Sigmoid colon (tissue), 7 donors: Measurements from ENCODE around the gene NOBOX. TPM values are rescaled to one million over a fixed set of nuclear protein-coding genes. Genes with fewer than 3 reads are reported as not detected.

Experiments
- polyA plus RNA-seq, 3 donors: library from polyadenylated mRNA; stranded (reverse); fragments of 200-250 nt; gene quantifications; one replicate each; pipeline ENCODE4 v1.2.3, GENCODE V29; 2013
- small RNA-seq, 3 donors: library from RNA; depleted of rRNA; stranded (forward); fragments of <200 nt; gene quantifications; one replicate each; pipeline ENCODE3, GENCODE V24; 2016
- total RNA-seq, 4 donors: library from RNA; depleted of rRNA; stranded (reverse); fragments of >200 nt; gene quantifications; one replicate each; pipeline ENCODE4 v1.1.0, GENCODE V29; 2016
- donor health status: healthy with polysubstance abuse.
- donor health status: Bipolar disorder and iron deficiency.
- donor health status: healthy.

The NOBOX gene
- total and polyA plus RNA-seq, 7 donors: not detected

Small RNA genes within 50 kb of the gene (small RNA-seq; reads per million reads assigned to genes)
- 0 reads per million in 3 donors for gene RNU6ATAC40P

Other genes with a start within 250 kb of the NOBOX start
- 1 to 10 TPM in 3 of 4 donors, under 1 TPM in 1; 0.49 to 1.8 (median 1.6) TPM for gene CTAGE4, start 220.2 kb downstream of the NOBOX start, total RNA-seq
- 1 to 10 TPM in 2 of 3 donors, under 1 TPM in 1; 0.90 to 3.0 (median 3.0) TPM for gene CTAGE4, start 220.2 kb downstream of the NOBOX start, polyA plus RNA-seq
- gene ARHGEF35, start 207.9 kb downstream of the NOBOX start, total RNA-seq: 1 to 10 TPM in 3 of 4 donors, under 1 TPM in 1; 0.54 to 2.9 (median 2.2) TPM
- gene ARHGEF35, start 207.9 kb downstream of the NOBOX start, polyA plus RNA-seq: 10 to 100 TPM; 34.7 to 60.6 (median 36.0) TPM
- gene OR2A42, start 164.1 kb downstream of the NOBOX start, total RNA-seq: under 1 TPM in 2 of 4 donors, not detected in 2; 0.16 to 0.28 TPM
- under 1 TPM in 1 of 3 donors, not detected in 2; 0.06 TPM for gene OR2A42, start 164.1 kb downstream of the NOBOX start, polyA plus RNA-seq
- 1 to 10 TPM in 2 of 4 donors, under 1 TPM in 2; 0.33 to 2.9 (median 1.1) TPM for gene OR2A7, start 138.9 kb downstream of the NOBOX start, total RNA-seq
- 1 to 10 TPM in 2 of 3 donors, under 1 TPM in 1; 0.60 to 8.6 (median 3.5) TPM for gene OR2A7, start 138.9 kb downstream of the NOBOX start, polyA plus RNA-seq
- 1 to 10 TPM in 1 of 4 donors, under 1 TPM in 1, not detected in 2; 0.49 to 1.7 TPM for gene CTAGE8, start 134.4 kb downstream of the NOBOX start, total RNA-seq
- 1 to 10 TPM in 2 of 3 donors, not detected in 1; 1.2 to 5.0 TPM for gene CTAGE8, start 134.4 kb downstream of the NOBOX start, polyA plus RNA-seq
- under 1 TPM in 3 of 4 donors, not detected in 1; 0.14 to 0.36 (median 0.16) TPM for gene OR2A1, start 91.3 kb downstream of the NOBOX start, total RNA-seq
- gene OR2A1, start 91.3 kb downstream of the NOBOX start, polyA plus RNA-seq: under 1 TPM in 1 of 3 donors, not detected in 2; 0.06 TPM
- 10 to 100 TPM in 1 of 4 donors, 1 to 10 TPM in 3; 4.9 to 10.9 (median 6.2) TPM for gene ARHGEF5, start 48.3 kb downstream of the NOBOX start, total RNA-seq
- 10 to 100 TPM; 27.6 to 47.6 (median 31.1) TPM for gene ARHGEF5, start 48.3 kb downstream of the NOBOX start, polyA plus RNA-seq